ENCODE data around the gene SERPINE2.

GRCh38 chr2:224056889-224057288 is 17.8 kb upstream of the SERPINE2 start:
- TF ChIP-seq, protein P1, sequence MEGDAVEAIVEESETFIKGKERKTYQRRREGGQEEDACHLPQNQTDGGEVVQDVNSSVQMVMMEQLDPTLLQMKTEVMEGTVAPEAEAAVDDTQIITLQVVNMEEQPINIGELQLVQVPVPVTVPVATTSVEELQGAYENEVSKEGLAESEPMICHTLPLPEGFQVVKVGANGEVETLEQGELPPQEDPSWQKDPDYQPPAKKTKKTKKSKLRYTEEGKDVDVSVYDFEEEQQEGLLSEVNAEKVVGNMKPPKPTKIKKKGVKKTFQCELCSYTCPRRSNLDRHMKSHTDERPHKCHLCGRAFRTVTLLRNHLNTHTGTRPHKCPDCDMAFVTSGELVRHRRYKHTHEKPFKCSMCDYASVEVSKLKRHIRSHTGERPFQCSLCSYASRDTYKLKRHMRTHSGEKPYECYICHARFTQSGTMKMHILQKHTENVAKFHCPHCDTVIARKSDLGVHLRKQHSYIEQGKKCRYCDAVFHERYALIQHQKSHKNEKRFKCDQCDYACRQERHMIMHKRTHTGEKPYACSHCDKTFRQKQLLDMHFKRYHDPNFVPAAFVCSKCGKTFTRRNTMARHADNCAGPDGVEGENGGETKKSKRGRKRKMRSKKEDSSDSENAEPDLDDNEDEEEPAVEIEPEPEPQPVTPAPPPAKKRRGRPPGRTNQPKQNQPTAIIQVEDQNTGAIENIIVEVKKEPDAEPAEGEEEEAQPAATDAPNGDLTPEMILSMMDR (IDR thresholded peaks at IDR 0.05) = no peak
- no peak for TF ChIP-seq POLR2A (IDR thresholded peaks at IDR 0.05)

Data from body of pancreas (tissue), 4 donors.